HG03045 (cell line): ENCODE measurements around the gene MXD1.

Experiments used
- ATAC-seq: cut with Tn5 transposase; IDR thresholded peaks from one replicate; pipeline ENCODE4 v1.9.1; 2021; ENCODE audit warnings: mild to moderate bottlenecking, moderate library complexity; ENCODE audit not compliant: unreplicated experiment

The MXD1 gene

DNA sequence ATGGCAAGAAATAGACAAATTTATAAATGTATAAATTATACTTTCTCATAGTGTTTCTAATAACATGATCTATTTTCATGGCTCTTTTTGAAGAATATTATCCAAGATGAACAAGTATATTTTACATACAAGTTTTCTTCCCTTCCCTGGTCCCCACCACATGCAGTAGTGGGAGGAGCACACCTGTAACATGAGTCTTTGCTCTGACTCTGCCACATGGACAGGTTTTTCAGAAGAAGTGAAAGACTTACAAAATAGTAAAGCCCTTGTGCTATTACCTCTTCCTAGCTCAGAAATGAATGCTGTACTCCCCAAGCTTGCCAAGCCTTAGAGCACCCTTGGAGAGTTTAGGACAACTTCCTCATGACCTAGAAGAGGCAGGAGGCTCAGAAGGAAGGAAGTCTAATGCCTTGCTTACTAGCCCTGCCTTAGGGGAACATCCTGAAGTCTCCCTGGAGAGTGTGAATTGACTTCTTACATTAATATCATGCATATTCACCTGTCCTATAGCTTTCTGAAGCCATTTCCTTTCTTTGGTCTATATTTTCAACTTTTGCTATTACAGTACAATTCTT is 18.4 kb downstream of the MXD1 start:
- ATAC-seq = no peak

DNA sequence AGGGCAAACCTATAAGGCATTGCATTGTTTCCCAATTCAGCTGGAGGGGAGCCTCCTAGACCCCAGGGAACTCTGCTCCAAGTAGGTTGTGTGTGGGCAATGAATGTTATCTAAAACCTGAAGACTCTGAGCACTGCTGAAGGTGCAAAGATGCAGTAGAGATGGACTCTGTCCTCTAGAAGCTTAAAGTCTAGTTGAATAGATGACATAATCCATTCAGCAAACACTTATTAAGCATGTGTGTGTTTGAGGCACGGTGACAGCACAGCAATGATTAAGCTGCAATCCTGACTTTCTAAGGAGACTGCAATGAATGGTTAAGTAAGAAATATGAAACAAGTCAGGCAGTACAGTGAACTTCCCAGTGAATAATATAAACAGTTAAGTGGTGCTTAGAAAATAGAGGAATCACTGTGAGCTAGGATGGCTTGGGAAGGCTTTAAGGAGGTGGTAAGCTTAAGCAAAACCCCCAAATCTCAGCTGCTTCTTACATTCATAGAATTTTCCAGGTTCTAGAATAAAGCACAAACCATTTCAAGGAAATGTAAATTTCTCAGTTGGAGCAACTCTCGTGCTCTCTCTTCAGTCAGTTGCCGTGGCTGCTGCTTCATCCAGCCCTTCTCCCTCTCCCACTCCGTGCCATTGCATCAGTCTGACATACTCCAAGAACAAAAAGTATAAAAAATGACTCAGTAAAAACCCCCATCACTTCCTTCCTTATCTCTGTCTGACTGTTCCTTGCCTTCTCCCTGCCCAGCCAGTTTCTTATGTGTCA is 19.1 kb downstream of the MXD1 start:
- ATAC-seq = no peak

DNA sequence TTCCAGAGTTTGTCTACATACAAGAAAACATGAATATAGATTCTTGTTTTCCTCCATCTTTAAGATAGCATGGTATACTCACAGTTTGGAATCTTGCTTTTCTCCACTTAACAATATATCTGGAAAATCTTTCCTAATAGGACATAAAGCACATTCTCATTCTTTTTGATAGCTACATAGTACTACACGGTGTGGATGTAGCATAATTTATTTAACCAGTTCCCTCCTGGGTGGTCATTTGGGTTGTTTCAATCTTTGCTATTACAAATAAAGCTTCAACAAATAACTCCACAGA is 19.7 kb downstream of the MXD1 start:
- ATAC-seq = no peak

- no peak for ATAC-seq
These were observed 20.1 kb downstream of the MXD1 start for GRCh38 chr2:69935011-69935410.

GRCh38 chr2:69936906-69937305 is 22.0 kb downstream of the MXD1 start:
- ATAC-seq = no peak

DNA sequence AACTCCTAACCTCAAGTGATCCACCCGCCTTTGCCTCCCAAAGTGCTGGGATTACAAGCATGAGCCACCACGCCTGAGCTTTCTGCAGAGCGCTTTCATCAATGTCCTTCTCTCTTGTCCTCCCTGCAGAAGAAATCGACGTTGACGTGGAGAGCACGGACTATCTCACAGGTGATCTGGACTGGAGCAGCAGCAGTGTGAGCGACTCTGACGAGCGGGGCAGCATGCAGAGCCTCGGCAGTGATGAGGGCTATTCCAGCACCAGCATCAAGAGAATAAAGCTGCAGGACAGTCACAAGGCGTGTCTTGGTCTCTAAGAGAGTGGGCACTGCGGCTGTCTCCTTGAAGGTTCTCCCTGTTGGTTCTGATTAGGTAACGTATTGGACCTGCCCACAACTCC is 23.1 kb downstream of the MXD1 start:
- ATAC-seq = no peak

DNA sequence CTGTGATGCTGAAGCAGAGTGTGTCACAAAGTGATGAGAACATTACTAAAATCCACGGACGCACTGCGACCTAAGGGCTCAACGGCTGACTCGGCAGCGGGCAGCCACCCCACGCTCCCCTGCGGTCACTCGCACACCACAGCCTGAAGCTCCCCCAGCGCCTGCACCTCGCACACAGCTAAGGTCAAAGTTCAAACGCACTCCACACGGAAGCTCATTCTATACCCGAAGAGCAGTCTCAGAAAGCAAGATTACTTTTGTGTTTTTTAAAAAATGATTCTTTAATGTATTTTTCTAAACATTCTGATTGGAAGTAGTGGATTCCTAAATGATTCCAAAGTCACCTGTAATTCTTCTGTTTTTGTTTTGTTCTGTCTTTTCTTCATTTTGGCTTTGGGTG is 24.8 kb downstream of the MXD1 start:
- ATAC-seq = no peak

GRCh38 chr2:69940691-69941090 is 25.8 kb downstream of the MXD1 start:
- ATAC-seq = no peak

DNA sequence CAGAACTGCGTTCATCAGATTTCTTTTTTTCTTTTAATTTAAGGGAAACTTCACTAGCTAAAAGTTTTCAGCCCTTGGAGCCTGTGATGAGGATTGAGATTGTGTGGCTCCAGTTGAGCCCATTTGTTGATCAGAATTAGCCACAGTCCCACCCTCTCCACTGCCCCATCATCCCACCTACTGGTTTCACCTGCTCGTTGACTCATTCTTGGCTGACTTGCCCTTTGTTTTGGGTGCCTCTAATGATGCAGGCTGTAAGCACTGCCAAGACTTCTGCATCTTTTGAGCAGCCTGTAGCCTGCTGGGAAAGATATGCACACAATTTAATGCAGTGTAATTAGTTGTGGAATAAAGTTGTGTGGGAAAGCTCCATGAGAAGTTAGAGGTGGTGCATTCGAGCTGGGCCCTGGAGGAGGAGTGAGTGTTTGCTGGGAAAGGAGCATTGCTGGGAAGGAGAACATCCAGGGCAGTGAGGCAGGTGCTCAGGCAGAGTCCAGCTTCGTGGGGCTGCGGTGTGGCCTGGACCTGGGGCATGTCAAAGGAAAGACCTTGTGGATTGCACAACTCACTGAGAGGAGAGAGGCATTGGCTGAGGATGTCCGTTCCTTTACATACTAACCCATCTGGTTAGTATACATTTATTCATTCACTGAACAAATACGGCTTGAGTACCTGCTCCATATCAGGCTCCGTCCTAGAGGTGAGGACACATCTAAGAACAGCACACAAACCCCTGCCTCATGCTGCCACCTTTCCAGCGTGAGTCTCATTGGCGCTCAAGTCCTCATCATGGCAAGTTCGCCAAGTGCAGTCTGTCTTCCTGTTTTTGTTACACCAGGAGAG is 28.3 kb downstream of the MXD1 start:
- ATAC-seq = no peak

DNA sequence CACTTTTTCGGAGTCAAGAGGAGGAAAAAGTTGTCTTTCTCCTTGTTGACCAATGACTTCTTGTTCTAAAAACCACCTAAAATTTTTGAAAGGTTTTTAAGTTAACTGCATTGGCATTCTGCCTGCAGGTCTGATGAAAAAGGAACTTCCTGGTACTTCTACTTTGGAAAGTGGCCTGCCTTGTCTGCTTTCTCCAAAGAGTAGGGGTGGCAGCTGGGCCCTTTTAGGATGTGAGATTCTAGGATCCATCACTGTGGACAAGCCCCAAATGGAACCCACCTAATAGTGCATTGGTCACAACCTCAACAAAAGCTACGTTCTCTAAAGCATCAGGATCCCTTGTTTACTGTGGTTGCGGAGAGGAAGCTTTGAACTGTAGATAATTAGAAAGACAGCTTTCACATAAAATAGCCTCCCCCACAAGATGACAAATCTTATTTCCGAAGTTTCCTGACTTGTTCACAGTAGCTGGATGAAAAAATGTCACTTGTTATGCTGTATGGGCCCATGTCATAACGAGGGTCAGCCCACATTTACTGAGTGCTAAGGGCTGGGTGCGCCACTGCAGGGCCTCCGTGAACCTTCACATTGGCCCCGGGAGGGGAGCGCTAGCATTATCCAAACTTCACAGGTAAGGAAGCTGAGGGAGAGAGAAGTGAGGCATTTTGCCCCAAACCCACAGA is 29.1 kb downstream of the MXD1 start:
- no peak for ATAC-seq

DNA sequence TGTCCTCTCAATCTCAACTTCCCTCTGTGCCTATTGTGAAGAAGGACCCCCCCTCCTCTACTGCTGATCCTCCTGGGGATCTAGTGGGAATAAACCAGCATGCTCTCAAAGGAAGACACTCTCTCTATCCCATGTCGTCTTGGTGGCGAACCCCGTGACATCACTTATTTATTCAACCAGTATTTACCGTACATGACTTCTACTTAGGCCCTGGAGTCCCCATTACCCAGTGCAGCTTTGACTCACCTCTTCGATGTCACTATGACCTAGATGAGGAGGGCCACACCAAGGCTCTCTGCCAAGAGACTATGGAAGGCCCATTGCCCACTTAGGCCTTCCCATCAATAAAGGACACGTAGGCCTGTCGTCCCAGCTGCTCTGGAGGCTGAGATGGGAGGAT is 29.8 kb downstream of the MXD1 start:
- ATAC-seq = no peak

GRCh38 chr2:69945441-69945840 is 30.5 kb downstream of the MXD1 start:
- ATAC-seq = no peak

DNA sequence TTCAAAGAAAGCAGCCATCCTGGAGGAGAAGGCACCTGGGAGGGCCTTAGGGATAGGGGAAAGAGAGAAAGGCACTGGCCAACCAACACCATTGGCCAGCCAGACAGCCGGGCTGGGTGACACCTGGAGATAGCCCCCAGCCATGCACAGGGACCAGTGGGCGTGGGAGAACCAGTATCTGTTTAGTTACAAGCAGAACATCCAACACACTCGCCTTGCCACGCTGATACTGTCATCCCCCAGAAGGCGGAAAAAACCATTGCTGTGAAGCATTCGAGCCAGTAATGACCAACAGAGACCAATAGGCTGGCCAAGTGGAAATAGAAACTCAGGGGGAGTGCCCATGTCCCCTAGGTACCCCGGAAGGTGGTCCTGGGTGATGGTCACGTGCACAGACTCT is 31.0 kb downstream of the MXD1 start:
- ATAC-seq = no peak

DNA sequence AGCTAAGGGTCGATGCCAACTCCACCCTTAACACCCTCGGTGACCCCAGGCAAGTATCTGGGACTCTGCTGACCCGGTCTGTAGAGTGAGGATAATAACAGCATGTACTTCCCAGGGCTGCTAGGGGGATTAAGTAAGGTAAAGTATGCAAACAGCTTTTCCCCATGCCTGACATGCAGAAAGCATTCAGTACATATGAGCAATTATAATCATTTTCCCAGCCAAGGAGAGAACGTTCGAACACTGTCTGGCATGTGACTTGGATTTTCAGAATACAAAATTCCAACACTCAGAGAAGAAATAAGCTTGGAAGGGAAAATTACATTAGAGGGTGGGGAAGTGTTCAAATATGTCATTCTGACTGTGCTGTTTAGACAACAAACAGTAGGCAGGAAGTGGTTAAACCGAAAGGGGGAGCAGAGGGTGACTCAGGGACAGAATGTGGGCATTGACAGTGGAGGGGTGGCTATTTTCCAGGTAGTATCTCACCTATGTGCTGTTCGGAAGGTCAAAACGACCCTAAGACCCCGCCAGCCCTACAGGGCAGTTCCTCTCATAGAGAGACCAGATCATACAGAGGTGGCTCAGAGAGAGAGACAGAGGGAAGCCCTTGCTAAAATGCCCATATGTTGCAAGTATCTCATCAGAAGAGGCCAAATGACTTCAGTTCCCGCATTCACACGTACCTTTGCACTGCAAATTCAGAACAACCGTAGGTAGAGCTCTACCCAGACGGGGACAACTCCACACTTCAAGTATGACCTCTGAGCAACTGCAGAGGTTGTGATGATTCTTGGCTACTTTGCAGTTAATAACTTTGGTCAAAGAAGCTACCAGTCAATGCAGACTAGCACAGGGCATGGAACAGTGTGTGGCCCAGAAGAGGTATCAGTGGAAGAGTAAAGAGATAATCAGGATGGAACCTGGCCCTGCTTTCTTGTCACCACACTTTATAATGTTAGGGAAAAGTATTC is 31.7 kb downstream of the MXD1 start:
- ATAC-seq = no peak

DNA sequence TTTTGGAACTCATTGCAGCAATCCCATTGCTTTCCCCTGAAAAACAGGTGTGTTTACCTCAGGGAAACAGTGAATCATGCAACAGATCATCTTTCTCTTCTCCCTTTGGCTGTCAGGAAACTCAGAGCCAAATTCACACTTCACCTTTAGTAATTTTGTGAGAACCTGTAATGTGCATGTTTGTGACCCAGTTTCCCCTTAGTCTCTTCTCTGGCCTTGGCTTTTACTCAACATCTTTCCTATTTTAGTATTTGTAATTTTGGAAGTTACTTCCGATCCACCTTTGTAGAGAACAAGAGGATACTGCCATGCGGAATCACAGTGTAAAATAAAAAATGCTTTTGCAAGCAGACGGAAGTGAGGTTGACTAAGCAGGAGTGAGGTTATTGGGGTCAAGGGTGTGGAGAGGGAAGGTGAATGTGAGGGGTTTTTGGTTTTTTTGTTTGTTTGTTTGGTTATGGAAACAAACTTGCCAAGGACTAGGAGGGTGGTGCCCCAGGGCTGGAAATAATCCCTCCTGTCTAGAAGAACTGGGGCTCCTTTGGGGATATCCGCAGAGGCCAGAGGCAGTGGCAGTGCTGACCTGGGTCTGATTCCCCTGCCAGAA is 32.5 kb downstream of the MXD1 start:
- ATAC-seq = no peak

- ATAC-seq = no peak
These were observed 33.4 kb downstream of the MXD1 start for GRCh38 chr2:69948032-69948962.

DNA sequence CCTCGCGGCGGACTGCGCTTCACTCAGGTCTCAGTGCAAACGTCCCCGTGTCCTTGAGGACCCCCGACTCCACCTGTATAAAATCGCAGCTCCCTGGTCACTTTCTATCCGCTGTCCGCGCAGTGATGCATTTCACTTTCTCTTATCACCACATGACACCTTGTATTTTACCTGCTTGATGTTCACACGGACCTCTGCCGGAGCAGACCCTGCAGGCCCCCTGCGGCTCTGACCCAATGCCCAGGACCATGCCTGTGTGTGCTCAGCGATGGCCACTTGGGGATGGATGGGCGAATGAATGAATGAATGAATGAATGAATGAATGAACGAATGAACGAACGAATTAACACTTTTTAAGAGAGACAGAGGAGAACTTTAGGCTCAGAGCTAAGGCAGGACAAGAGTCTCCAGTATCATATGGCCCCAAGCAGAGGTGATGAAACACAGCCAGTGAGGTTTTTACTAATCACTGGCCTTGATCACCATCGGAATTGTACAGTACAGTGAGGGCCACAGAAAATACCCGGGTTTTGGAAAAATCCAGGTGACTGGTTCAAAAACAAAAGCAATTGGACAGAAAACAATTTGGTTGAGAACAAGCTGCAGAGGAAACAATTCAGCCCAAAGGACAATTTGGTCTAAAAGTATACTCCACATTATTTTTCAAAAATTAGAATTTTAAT is 34.2 kb downstream of the MXD1 start:
- ATAC-seq = no peak

DNA sequence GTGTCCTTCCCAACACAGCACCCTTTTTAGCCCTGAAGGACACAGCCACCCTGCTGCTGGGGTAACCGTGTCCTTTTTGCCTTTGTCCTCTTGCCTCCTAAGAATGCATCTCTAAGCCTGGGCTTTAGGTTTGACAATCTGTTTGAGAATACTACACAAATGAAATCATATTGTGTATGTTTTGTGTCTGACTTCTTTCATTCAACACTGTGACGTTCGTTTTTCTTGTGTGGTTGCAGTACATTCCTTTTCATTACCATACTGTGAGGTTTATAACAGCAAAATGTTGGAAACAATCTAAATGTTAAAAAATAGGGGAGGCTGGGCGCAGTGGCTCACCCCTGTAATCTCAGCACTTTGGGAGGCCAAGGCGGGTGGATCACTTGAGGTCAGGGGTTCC is 35.3 kb downstream of the MXD1 start:
- ATAC-seq = no peak
